SK-N-SH treated with all-trans-retinoic acid at 6 μM for 48 hours (cell line): ENCODE results near the gene ZNF492.

Experiments used
- ATAC-seq: fragments of 200-7000 bp; cut with Tn5 transposase; 3 replicates; pipeline ENCODE4 v1.9.1; 2020; ENCODE audit warnings: mild to moderate bottlenecking, moderate library complexity
- ARNTL ChIP-seq: fragments of 450-650 bp; formaldehyde crosslinking; IDR thresholded peaks from 2 replicates; pipeline ENCODE4 v1.5.0; 2020; ENCODE audit warnings: low read depth, mild to moderate bottlenecking, moderate library complexity, borderline replicate concordance
- CREB5 ChIP-seq: fragments of 250-450 bp; sonication (Bioruptor Pico); IDR thresholded peaks from 2 replicates; pipeline ENCODE4 v1.5.1; 2020; ENCODE audit warnings: low read depth, mild to moderate bottlenecking, moderate library complexity
- CSDC2 ChIP-seq: fragments of 250-450 bp; sonication (Bioruptor Pico); IDR thresholded peaks from 2 replicates; pipeline ENCODE4 v1.5.0; 2020; ENCODE audit warnings: mild to moderate bottlenecking, moderate library complexity
- CSRNP3 ChIP-seq: fragments of 250-450 bp; sonication (Bioruptor Pico); IDR thresholded peaks from 2 replicates; pipeline ENCODE4 v1.5.1; 2021; ENCODE audit warnings: mild to moderate bottlenecking, moderate library complexity
- ESRRG ChIP-seq: fragments of 250-450 bp; sonication (Bioruptor Pico); IDR thresholded peaks from 2 replicates; pipeline ENCODE4 v1.6.1; 2021; ENCODE audit warnings: mild to moderate bottlenecking
- GLIS3 ChIP-seq: fragments of 250-450 bp; sonication (Bioruptor Pico); IDR thresholded peaks from 2 replicates; pipeline ENCODE4 v1.5.0; 2020; ENCODE audit warnings: mild to moderate bottlenecking, moderate library complexity
- OSR1 ChIP-seq: fragments of 250-450 bp; sonication (Bioruptor Pico); IDR thresholded peaks from 2 replicates; pipeline ENCODE4 v1.8.0; 2022; ENCODE audit warnings: moderate library complexity, mild to moderate bottlenecking, inconsistent platforms
- PPARA ChIP-seq: fragments of 250-450 bp; sonication (Bioruptor Pico); IDR thresholded peaks from 2 replicates; pipeline ENCODE4 v1.5.0; 2020; ENCODE audit warnings: mild to moderate bottlenecking, borderline replicate concordance
- RARB ChIP-seq: fragments of 250-450 bp; sonication (Bioruptor Pico); IDR thresholded peaks from 2 replicates; pipeline ENCODE4 v1.8.0; 2021; ENCODE audit warnings: mild to moderate bottlenecking, moderate library complexity
- SNAI2 ChIP-seq: fragments of 250-450 bp; sonication (Bioruptor Pico); IDR thresholded peaks from 2 replicates; pipeline ENCODE4 v1.5.0; 2020; ENCODE audit warnings: mild to moderate bottlenecking, moderate library complexity
- TOX ChIP-seq: fragments of 250-450 bp; sonication (Bioruptor Pico); IDR thresholded peaks from 2 replicates; pipeline ENCODE4 v1.8.0; 2021; ENCODE audit warnings: mild to moderate bottlenecking, moderate library complexity, borderline replicate concordance
- ZC3H10 ChIP-seq: fragments of 250-450 bp; sonication (Bioruptor Pico); IDR thresholded peaks from 2 replicates; pipeline ENCODE4 v1.5.1; 2021; ENCODE audit warnings: mild to moderate bottlenecking, moderate library complexity
- ZFP3 ChIP-seq: fragments of 250-450 bp; sonication (Bioruptor Pico); IDR thresholded peaks from 2 replicates; pipeline ENCODE4 v1.5.0; 2020; ENCODE audit warnings: mild to moderate bottlenecking, moderate library complexity
- ZFP30 ChIP-seq: fragments of 450-650 bp; formaldehyde crosslinking; IDR thresholded peaks from 2 replicates; pipeline ENCODE4 v1.5.0; 2022; ENCODE audit warnings: mild to moderate bottlenecking, moderate library complexity
- ZNF70 ChIP-seq: fragments of 450-650 bp; formaldehyde crosslinking; IDR thresholded peaks from 2 replicates; pipeline ENCODE4 v1.5.0; 2020; ENCODE audit warnings: mild to moderate bottlenecking, moderate library complexity
- ZNF8 ChIP-seq: fragments of 450-650 bp; formaldehyde crosslinking; IDR thresholded peaks from 2 replicates; pipeline ENCODE4 v1.5.0; 2020; ENCODE audit warnings: mild to moderate bottlenecking, moderate library complexity
- TF ChIP-seq, protein P1 (sequence below): fragments of 250-450 bp; sonication (Bioruptor Pico); IDR thresholded peaks from 2 replicates; pipeline ENCODE4 v1.8.0; 2020; ENCODE audit warnings: mild to moderate bottlenecking, moderate library complexity, borderline replicate concordance
- TF ChIP-seq, protein P2 (sequence below): fragments of 250-450 bp; sonication (Bioruptor Pico); IDR thresholded peaks from 2 replicates; pipeline ENCODE4 v1.5.0; 2020; ENCODE audit warnings: mild to moderate bottlenecking, moderate library complexity
- TF ChIP-seq, protein P3 (sequence below): fragments of 250-450 bp; sonication (Bioruptor Pico); IDR thresholded peaks from 2 replicates; pipeline ENCODE4 v1.8.0; 2021; ENCODE audit warnings: low read depth, mild to moderate bottlenecking, moderate library complexity, borderline replicate concordance

ZNF492 gene

GRCh38 chr19:22606212-22606553 lies 27.9 kb upstream of the ZNF492 start:
- TF ChIP-seq ZC3H10 (CRISPR knock-in tag), result no peak
- no peak for TF ChIP-seq CREB5 (CRISPR knock-in tag)
- TF ChIP-seq TOX, result no peak
- no peak for TF ChIP-seq GLIS3 (CRISPR knock-in tag)
- no peak for TF ChIP-seq SNAI2
- no peak for ATAC-seq

DNA sequence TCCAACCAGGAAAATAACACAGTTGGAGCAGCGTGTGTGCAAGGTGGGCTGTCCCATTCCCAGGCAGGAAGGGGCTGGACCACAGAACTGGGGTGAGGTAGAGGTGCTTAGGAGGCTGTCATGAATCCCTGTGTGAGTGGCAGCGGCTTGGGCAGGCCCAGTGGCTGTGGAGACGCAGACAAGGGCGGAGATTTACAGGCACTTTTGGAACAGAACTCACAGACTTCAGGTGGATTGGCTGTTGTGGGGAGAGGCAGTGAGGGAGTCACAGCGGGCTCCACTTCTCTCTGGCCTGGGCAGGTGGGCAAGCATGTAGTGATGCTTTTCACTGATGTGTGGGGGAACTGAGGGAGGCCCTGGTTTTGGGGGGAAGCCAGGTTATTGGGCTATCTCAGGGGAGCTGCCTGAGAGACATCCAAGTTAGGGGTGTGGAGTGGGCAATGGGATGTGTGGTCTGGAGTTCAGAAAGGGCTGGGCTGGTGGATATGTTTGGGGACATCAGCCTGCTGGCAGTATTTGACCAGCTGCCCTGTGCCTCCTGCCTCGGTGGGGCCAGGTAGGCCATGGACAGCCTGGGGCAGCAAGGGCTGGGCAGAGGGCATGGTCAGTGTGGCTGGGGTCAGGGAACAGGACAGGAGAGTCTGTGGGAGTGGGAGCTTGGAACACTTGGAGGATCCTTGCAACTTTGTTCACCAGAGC lies 27.0 kb upstream of the ZNF492 start:
- no peak for ATAC-seq
- TF ChIP-seq ZC3H10 (CRISPR knock-in tag), result no peak
- no peak for TF ChIP-seq ARNTL (CRISPR knock-in tag)
- TF ChIP-seq CREB5 (CRISPR knock-in tag), result no peak
- no peak for TF ChIP-seq ESRRG
- TF ChIP-seq, protein P1, sequence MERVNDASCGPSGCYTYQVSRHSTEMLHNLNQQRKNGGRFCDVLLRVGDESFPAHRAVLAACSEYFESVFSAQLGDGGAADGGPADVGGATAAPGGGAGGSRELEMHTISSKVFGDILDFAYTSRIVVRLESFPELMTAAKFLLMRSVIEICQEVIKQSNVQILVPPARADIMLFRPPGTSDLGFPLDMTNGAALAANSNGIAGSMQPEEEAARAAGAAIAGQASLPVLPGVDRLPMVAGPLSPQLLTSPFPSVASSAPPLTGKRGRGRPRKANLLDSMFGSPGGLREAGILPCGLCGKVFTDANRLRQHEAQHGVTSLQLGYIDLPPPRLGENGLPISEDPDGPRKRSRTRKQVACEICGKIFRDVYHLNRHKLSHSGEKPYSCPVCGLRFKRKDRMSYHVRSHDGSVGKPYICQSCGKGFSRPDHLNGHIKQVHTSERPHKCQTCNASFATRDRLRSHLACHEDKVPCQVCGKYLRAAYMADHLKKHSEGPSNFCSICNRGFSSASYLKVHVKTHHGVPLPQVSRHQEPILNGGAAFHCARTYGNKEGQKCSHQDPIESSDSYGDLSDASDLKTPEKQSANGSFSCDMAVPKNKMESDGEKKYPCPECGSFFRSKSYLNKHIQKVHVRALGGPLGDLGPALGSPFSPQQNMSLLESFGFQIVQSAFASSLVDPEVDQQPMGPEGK (CRISPR knock-in tag), result no peak
- TF ChIP-seq OSR1, result no peak
- no peak for TF ChIP-seq ZNF8 (CRISPR knock-in tag)
- TF ChIP-seq CSRNP3, result no peak
- TF ChIP-seq CSDC2 (CRISPR knock-in tag), result no peak
- TF ChIP-seq SNAI2, result no peak
- TF ChIP-seq TOX, result no peak
- TF ChIP-seq ZFP3, result no peak
- TF ChIP-seq, protein P2, sequence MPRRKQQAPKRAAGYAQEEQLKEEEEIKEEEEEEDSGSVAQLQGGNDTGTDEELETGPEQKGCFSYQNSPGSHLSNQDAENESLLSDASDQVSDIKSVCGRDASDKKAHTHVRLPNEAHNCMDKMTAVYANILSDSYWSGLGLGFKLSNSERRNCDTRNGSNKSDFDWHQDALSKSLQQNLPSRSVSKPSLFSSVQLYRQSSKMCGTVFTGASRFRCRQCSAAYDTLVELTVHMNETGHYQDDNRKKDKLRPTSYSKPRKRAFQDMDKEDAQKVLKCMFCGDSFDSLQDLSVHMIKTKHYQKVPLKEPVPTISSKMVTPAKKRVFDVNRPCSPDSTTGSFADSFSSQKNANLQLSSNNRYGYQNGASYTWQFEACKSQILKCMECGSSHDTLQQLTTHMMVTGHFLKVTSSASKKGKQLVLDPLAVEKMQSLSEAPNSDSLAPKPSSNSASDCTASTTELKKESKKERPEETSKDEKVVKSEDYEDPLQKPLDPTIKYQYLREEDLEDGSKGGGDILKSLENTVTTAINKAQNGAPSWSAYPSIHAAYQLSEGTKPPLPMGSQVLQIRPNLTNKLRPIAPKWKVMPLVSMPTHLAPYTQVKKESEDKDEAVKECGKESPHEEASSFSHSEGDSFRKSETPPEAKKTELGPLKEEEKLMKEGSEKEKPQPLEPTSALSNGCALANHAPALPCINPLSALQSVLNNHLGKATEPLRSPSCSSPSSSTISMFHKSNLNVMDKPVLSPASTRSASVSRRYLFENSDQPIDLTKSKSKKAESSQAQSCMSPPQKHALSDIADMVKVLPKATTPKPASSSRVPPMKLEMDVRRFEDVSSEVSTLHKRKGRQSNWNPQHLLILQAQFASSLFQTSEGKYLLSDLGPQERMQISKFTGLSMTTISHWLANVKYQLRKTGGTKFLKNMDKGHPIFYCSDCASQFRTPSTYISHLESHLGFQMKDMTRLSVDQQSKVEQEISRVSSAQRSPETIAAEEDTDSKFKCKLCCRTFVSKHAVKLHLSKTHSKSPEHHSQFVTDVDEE (CRISPR knock-in tag), result no peak
- TF ChIP-seq RARB (CRISPR knock-in tag), result no peak
- TF ChIP-seq ZFP30 (CRISPR knock-in tag), result no peak
- TF ChIP-seq GLIS3 (CRISPR knock-in tag), result no peak
- TF ChIP-seq PPARA (CRISPR knock-in tag), result no peak
- TF ChIP-seq ZNF70 (CRISPR knock-in tag), result no peak

DNA sequence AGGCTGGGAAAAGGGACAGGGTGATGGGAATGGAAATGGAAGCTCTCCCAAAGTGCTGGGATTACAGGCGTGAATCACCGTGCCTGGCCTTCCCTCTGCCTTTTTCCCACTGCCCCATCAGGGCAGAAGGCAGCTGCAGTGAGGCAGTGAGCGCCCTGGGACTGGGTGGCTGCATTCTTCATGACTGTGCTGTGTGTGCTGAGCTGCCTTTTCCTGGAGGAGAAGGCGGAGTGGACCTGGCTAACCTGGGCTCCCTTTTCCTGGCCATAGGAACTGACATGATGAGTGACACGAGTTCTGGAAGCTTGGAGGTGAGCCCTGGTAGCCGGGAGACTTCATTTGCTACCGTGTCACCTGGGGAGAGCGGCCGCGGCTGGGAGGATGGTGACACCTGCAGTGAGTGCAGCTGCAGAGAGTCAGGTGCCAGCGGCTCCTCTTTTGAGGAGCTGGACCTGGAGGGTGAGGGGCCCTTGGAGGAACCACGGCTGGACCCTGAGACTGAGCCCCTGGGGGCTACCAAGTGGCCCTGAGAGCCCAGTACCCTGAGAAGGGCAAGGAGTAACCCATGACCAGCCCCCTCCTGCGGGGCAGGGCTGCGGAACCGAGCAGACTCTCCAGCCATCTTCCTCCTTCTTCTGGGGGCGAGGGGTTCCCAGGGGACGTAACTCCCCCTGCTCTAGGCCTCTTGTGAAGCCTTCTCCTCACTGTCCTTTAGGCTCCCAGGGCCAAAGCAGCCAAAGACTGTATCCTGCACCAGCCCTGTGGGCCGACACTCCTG lies 26.3 kb upstream of the ZNF492 start:
- ATAC-seq, result no peak
- TF ChIP-seq OSR1 (no peak), GLIS3 (CRISPR knock-in tag) (no peak), ZC3H10 (CRISPR knock-in tag) (no peak), CSDC2 (CRISPR knock-in tag) (no peak), CREB5 (CRISPR knock-in tag) (no peak), ESRRG (no peak), ARNTL (CRISPR knock-in tag) (no peak), SNAI2 (no peak), ZNF8 (CRISPR knock-in tag) (no peak), PPARA (CRISPR knock-in tag) (no peak), CSRNP3 (no peak)
- TF ChIP-seq, protein P3, sequence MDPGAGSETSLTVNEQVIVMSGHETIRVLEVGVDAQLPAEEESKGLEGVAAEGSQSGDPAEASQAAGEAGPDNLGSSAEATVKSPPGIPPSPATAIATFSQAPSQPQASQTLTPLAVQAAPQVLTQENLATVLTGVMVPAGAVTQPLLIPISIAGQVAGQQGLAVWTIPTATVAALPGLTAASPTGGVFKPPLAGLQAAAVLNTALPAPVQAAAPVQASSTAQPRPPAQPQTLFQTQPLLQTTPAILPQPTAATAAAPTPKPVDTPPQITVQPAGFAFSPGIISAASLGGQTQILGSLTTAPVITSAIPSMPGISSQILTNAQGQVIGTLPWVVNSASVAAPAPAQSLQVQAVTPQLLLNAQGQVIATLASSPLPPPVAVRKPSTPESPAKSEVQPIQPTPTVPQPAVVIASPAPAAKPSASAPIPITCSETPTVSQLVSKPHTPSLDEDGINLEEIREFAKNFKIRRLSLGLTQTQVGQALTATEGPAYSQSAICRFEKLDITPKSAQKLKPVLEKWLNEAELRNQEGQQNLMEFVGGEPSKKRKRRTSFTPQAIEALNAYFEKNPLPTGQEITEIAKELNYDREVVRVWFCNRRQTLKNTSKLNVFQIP, result no peak
- TF ChIP-seq, protein P1 (CRISPR knock-in tag), result no peak
